PFSK-1 (cell line): ENCODE measurements around the gene HNRNPC. TPM values are rescaled to one million over a fixed set of nuclear protein-coding genes. Genes with fewer than 3 reads are reported as not detected.

Source experiments
- FOXP2 ChIP-seq: optimal IDR thresholded peaks from 2 replicates; pipeline ENCODE3; 2011; ENCODE audit warnings: borderline replicate concordance, control low read depth, inconsistent platforms; ENCODE audit not compliant: insufficient read depth; ENCODE audit errors: extremely low read length, extremely low read depth
- POLR2AphosphoS5 ChIP-seq: IDR thresholded peaks from 2 replicates; pipeline ENCODE4 v1.6.1; 2012; ENCODE audit warnings: low read depth, mild to moderate bottlenecking, control low read depth, low read length, moderate library complexity
- SIN3A ChIP-seq: IDR thresholded peaks from 2 replicates; pipeline ENCODE4 v1.6.1; 2012; ENCODE audit warnings: mild to moderate bottlenecking, low read length, moderate library complexity, borderline replicate concordance; ENCODE audit not compliant: insufficient read depth
- TAF1 ChIP-seq: IDR thresholded peaks from 2 replicates; pipeline ENCODE4 v1.6.1; 2012; ENCODE audit warnings: low read length, control low read depth, borderline replicate concordance; ENCODE audit not compliant: insufficient read depth
- polyA plus RNA-seq: library from polyadenylated mRNA; unstranded; fragments of >200 nt; gene quantifications from one replicate; pipeline ENCODE4 v1.2.1, GENCODE V29; 2012; ENCODE audit warnings: low read depth, missing spikeins; ENCODE audit not compliant: insufficient read length
- TF ChIP-seq, protein P1 (sequence below), 2 experiments: IDR thresholded peaks; 2 replicates each; pipeline versions ENCODE4 v1.6.1 to v1.8.0; 2011 to 2012; ENCODE audit warnings: low read depth in 2 of 2, low read length in 2 of 2, control low read depth in 1 of 2, inconsistent platforms in 1 of 2, mild to moderate bottlenecking in 1 of 2, moderate library complexity in 1 of 2; ENCODE audit not compliant: insufficient read depth in 1 of 2

Gene HNRNPC
- polyA plus RNA-seq: 320 TPM

DNA sequence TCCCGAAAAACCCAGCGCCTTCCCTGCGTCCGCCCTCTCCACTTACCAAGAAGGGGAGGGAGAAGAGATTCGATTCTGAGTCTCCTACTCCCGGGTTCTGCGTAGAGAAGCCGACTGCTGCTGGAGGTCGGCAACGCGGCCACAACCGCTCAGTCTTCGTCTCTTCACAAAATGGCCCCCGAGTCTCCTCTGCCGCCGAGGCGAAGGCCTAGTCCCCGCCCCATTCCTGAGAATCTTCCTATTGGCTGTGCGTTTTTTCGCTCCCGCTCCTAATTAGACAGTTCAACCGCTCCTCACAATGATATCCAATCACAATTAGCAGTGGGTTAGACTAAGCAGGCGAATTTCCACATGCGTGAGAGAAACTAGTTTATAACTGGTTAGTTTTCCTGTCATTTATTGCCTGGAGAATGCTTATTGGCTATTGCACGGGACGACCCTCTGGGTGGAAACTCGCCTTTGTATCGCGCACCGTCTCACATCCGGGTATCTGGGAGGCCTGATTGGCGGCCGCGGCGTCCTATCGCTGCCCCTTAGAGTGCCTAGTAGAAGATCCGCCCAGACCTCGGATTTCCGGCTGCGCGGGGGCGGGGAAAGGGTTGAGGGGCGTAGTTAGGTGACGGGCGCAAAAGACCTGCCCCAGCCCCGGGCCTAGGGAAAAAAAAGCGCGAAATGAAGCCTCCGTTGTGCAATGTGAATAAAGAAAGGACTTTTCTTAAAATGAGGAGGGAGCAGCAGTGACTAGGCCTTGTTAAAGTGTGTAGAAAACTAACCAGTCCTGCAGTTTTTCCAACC lies at the start of gene HNRNPC:
HNRNPC (minus strand) TSS at position 191 of the 795 bp plus-strand sequence. CDS start 35,249 bp downstream, outside the sequence.
- TF ChIP-seq POLR2AphosphoS5: peak; percentile 86
- no peak for TF ChIP-seq SIN3A
- no peak for TF ChIP-seq FOXP2
- TF ChIP-seq, protein P1, sequence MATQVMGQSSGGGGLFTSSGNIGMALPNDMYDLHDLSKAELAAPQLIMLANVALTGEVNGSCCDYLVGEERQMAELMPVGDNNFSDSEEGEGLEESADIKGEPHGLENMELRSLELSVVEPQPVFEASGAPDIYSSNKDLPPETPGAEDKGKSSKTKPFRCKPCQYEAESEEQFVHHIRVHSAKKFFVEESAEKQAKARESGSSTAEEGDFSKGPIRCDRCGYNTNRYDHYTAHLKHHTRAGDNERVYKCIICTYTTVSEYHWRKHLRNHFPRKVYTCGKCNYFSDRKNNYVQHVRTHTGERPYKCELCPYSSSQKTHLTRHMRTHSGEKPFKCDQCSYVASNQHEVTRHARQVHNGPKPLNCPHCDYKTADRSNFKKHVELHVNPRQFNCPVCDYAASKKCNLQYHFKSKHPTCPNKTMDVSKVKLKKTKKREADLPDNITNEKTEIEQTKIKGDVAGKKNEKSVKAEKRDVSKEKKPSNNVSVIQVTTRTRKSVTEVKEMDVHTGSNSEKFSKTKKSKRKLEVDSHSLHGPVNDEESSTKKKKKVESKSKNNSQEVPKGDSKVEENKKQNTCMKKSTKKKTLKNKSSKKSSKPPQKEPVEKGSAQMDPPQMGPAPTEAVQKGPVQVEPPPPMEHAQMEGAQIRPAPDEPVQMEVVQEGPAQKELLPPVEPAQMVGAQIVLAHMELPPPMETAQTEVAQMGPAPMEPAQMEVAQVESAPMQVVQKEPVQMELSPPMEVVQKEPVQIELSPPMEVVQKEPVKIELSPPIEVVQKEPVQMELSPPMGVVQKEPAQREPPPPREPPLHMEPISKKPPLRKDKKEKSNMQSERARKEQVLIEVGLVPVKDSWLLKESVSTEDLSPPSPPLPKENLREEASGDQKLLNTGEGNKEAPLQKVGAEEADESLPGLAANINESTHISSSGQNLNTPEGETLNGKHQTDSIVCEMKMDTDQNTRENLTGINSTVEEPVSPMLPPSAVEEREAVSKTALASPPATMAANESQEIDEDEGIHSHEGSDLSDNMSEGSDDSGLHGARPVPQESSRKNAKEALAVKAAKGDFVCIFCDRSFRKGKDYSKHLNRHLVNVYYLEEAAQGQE (IDR thresholded peaks at IDR 0.05; ENCODE audit: insufficient read depth in 1 of 2, low read depth in 2 of 2, low read length in 2 of 2): 0 out of 4 replicates have a peak, but pooled peaks of 1 of the 2 experiments have one; percentile 28
- TF ChIP-seq TAF1: peak; percentile 90; the same call in 1 of the 2 replicates

DNA sequence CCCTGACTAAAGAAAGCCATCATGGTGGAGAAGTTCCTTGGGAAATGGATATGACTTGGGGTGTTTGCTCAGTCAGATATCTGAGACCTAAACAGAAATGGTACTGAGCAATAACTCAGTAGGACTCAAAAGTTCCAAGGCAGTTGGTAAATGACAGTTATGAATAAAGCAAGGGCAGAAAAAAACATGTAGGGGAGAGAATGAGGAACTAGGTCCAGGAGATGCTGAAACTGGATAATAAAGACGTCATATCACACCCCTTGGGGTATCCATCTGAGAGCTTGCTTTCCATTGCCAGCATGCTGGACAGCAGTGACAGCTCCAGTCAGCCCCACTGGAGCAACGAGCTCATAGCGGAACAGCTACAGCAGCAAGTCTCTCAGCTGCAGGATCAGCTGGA lies 48.2 kb upstream of the HNRNPC start:
- TF ChIP-seq, protein P1 (IDR thresholded peaks at IDR 0.05; ENCODE audit: insufficient read depth in 1 of 2, low read depth in 2 of 2, low read length in 2 of 2): no peak
- TF ChIP-seq TAF1 (no peak), POLR2AphosphoS5 (no peak), SIN3A (no peak), FOXP2 (no peak)

DNA sequence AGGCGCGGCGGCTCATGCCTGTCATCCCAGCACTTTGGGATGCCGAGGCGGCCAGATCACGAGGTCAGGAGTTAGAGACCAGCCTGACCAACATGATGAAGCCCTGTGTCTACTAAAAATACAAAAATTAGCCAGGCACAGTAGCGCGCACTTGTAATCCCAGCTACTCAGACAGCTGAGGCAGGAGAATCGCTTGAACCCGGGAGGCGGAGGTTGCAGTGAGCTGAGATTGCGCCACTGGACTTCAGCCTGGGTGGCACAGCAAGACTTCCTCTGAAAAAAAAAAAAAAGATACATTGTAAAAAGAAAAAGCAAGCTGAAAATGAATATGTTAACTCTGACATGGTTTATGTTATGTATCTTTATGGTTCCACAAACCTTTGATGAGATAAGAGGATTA lies 44.3 kb upstream of the HNRNPC start:
- TF ChIP-seq FOXP2 (no peak), POLR2AphosphoS5 (no peak), TAF1 (no peak), SIN3A (no peak)
- TF ChIP-seq, protein P1 (IDR thresholded peaks at IDR 0.05; ENCODE audit: insufficient read depth in 1 of 2, low read depth in 2 of 2, low read length in 2 of 2): no peak

DNA sequence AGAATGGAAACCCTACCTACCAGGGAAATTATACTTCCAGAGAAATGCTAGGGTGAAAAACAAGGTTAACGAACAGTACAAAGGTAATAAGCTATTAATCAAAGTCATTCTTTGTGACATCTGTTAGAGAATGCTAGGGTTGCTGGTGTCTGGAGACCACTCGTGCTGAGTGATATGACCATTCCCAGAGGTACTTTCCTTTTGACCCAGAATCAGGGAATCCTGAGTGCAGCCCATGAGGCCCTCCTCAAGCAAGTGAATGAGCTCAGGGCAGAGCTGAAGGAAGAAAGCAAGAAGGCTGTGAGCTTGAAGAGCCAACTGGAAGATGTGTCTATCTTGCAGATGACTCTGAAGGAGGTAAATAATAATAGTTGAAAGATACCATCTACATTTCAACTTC lies 42.4 kb upstream of the HNRNPC start:
- TF ChIP-seq POLR2AphosphoS5 (no peak), SIN3A (no peak), TAF1 (no peak)
- TF ChIP-seq, protein P1 (IDR thresholded peaks at IDR 0.05; ENCODE audit: insufficient read depth in 1 of 2, low read depth in 2 of 2, low read length in 2 of 2): no peak
